SH-SY5Y (cell line): ENCODE results near the gene HSPA1B.

Experiments
- GATA2 ChIP-seq: IDR thresholded peaks from 2 replicates; pipeline ENCODE4 v1.6.1; 2011; ENCODE audit warnings: mild to moderate bottlenecking, low read depth, low read length
- GATA3 ChIP-seq: IDR thresholded peaks from 2 replicates; pipeline ENCODE4 v1.6.1; 2011; ENCODE audit warnings: low read depth, mild to moderate bottlenecking, low read length, moderate library complexity

DNA sequence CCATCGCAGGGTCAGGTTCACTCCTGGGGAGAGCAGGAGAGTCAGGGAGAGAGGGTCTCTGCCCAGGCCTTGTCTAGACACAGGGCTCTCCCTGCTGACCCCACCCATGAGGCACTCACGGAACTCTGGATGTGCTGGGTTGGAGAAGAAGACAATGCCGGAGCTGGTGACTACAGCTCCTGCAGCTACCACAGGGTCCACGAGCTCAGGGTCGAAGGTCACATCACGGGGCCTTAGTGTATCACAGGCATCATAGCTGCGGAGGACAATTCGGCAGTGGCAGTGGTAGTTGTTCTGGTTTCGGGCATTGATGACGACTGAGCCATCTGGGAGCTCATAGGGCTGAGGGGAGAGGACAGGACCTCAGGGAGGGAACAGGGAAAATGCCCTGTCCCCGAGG, 32.4 kb downstream of the HSPA1B start:
- TF ChIP-seq GATA2 (no peak), GATA3 (no peak)
